Aortic smooth muscle cell (primary cell): ENCODE measurements around the gene MINAR2. TPM values are rescaled to one million over a fixed set of nuclear protein-coding genes. Genes with fewer than 3 reads are reported as not detected.

Experiments used
- total RNA-seq: library from RNA; depleted of rRNA; stranded (reverse); fragments of >200 nt; gene quantifications from 2 replicates; pipeline ENCODE4 v1.2.3, GENCODE V29; 2014

The MINAR2 gene, protein sequence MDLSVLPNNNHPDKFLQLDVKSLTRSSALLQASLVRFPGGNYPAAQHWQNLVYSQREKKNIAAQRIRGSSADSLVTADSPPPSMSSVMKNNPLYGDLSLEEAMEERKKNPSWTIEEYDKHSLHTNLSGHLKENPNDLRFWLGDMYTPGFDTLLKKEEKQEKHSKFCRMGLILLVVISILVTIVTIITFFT
- total RNA-seq, result not detected in 2 replicates

DNA sequence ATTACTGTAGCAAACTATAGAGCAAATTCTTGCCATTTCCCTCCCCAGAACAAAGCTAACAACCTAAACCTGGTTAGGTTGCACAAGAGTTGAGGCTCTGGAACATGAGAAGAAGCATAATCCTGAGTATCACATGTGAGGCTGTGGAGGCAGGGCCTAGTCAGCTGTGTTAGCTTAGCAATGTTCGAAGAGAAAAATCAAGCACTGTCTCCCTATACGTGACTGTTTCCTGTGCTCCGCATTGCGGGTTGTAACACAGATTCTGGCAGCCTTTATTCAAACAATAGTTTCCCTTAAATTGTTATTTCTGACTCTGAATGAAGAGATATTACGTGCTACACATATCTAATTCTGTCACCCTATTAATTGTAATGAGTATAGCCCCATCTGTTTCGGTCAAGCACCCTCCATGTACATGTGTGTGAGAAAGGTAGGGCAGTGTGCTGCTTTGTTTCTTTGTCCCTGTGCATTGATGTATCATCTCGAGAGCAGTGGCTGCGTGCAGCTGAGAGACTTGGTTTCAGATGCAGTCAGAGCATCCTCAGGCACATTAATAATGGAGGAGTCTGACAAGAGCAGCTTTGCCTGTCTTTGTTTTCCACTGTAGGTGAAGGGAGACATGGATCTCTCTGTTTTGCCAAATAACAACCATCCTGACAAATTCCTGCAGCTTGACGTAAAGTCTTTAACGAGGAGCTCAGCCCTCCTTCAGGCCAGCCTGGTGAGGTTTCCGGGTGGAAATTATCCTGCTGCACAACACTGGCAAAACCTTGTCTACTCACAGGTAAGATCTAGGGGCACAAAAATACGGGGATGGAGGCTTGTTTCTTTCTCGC, at the start of gene MINAR2:
MINAR2 (plus strand) TSS at position 523 of the 836 bp plus-strand sequence; CDS start at position 620, 97 bp downstream.

Other genes starting within 250 kb of the MINAR2 start
- 11.9 and 13.2 TPM in 2 replicates for gene CHSY3, start 156.4 kb downstream of the MINAR2 start, total RNA-seq